RWPE1 (cell line): ENCODE measurements around the gene CLHC1.

Experiments
- CTCF ChIA-PET: fragments of 350-600 bp; sonication (Branson Sonifier 250); formaldehyde crosslinking; extraction: SDS; loops from one replicate; lab custom pipeline; 2021; lab: Yijun Ruan, JAX
- POLR2A ChIA-PET: fragments of 400-600 bp; formaldehyde crosslinking; extraction: SDS; loops from one replicate; lab custom pipeline; 2020; ENCODE audit warnings: antibody characterized with exemption; ENCODE audit not compliant: low non-redundant PET; lab: Yijun Ruan, JAX
- DNase-seq: peaks from one replicate; pipeline ENCODE4 v3.0.0; 2012; ENCODE audit warnings: low spot score
- H3K27ac ChIP-seq: fragments of 450-650 bp; 2 replicates; pipeline ENCODE4 v1.5.1; 2017
- CTCF ChIP-seq: fragments of 450-650 bp; conservative IDR thresholded peaks from 2 replicates; pipeline ENCODE4 v1.5.1; 2017; ENCODE audit warnings: low read depth, mild to moderate bottlenecking

Gene CLHC1

GRCh38 chr2:55225481-55226020 lies 6.5 kb downstream of the CLHC1 start:
- TF ChIP-seq CTCF = no peak
- CTCF ChIA-PET = no interaction called here
- POLR2A ChIA-PET = no interaction called here
- DNase-seq = no peak
- H3K27ac ChIP-seq = peak overlapping the region; percentile 69

GRCh38 chr2:55224761-55225261 lies 7.3 kb downstream of the CLHC1 start:
- ChIA-PET CTCF (no interaction called here), POLR2A (interaction anchor here (0.6 kb wide), 1 partner anchor 216 kb away, joined by 3 read pairs; no protein-coding TSS in a partner anchor)
- DNase-seq = no peak
- H3K27ac ChIP-seq = peak overlapping the region; percentile 69
- no peak for TF ChIP-seq CTCF

GRCh38 chr2:55223958-55224760 lies 7.9 kb downstream of the CLHC1 start:
- peak overlapping the region; percentile 69 for H3K27ac ChIP-seq
- DNase-seq = no peak
- TF ChIP-seq CTCF = no peak
- CTCF ChIA-PET = no interaction called here
- POLR2A ChIA-PET = interaction anchor here (0.6 to 0.7 kb wide), 4 partner anchors 9 to 217 kb away, joined by 3 to 10 read pairs (median 4); partner anchors contain the start of gene RPS27A

GRCh38 chr2:55213822-55214221 lies 18.3 kb downstream of the CLHC1 start:
- H3K27ac ChIP-seq = no peak overlapping the region
- DNase-seq = no peak
- ChIA-PET CTCF (interaction anchor here (1.0 kb wide), 1 partner anchor 8 kb away, joined by 3 read pairs; no protein-coding TSS in a partner anchor), POLR2A (no interaction called here)
- TF ChIP-seq CTCF = no peak

GRCh38 chr2:55204950-55205349 lies 27.1 kb downstream of the CLHC1 start:
- no peak for DNase-seq
- ChIA-PET POLR2A (no interaction called here), CTCF (no interaction called here)

More at GRCh38 chr2:55204950-55205349, 27.1 kb downstream of the CLHC1 start:
- no peak overlapping the region for H3K27ac ChIP-seq
- TF ChIP-seq CTCF = no peak
